ENCODE measurements around the gene HS6ST1.

HS6ST1 gene

DNA sequence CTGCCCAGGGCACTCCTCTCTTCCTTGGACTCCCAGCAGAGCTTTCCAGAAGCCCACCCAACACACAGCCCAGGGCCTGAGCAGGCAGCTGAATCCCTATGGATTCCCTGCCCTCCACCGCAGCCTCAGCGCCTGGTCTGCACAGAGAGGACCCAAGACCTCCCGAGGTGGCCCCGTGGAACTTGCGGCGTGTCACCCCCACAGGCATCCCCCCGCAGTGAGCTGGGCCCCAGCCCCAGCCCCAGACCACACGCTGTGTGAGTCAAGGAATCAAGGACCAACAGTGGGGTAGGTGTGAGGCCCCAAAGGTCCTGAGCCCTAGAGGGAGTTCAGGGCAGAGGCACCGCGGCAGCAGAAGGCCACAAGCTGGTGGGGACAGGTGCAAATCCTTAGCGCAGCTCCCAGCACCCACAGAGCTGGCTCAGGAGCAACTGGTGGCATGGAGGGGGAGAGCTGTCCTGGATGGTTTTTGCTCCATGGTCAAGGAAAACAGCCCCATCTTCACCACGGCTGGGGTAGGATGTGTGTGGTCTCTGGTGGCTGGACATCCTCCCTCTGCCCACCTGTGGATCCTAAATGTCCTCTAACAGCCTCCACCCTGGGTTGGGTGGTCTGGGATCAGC is 8.5 kb downstream of the HS6ST1 start:
- no peak for DNase-seq (ENCODE audit: low read depth)

DNA sequence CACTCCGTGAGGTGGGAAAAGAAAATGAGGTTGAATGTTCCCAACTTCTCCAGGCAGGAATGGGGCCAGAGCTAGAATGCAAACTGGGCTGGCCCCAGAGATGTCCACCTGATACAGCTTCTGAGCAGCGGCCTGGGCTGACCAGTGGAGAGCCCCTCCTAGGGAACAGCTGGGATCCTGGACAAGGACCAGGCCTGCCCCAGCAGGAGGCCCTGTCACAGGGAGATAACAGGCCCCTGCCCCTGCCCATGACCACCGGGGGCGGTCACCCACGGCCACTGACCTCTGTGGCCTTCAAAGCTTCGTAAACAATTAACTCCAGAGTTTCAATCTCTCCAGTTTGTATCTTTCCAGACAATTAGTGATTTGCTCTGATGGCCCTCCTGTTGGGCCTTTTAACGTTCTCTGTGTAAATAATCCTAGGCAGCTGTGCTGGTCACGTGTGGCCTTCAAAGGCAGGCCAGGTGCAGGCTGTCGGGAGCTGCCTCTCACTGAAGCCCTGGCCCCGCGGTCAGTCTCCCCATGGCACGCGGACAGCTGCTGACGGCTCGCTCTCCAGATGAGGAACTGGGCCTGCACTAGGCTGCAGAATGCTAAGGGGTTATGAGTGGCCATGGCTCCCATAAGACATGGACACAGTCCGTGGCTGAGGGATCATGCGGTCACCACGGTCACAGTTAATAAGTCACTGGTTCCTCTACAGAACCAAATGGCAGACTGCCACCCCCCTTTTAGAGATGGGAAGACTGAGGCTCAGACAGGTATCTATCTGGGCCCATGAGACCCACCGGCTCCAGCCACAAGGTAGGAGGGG is 9.2 kb downstream of the HS6ST1 start:
- no peak for DNase-seq (ENCODE audit: low read depth)

DNA sequence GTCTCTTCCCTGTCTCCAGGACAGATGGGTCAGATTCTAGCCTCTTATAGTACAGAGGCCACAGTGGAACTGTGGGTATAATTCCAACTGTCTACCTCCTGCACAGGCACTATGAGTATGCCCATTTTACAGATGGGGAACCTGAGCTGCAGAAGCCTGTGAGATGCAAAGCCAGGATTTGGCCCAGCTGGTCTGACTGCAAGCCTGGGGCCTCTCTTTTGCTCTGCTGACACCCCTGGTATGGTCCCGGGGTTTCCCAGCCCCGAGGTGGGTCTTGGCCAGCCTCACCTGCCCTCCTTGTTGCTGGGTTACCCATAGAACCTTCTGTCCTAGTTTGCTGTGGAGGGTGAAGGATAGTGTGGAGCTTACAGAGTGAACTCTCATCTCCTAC is 9.8 kb downstream of the HS6ST1 start:
- DNase-seq (ENCODE audit: low read depth): no peak

DNA sequence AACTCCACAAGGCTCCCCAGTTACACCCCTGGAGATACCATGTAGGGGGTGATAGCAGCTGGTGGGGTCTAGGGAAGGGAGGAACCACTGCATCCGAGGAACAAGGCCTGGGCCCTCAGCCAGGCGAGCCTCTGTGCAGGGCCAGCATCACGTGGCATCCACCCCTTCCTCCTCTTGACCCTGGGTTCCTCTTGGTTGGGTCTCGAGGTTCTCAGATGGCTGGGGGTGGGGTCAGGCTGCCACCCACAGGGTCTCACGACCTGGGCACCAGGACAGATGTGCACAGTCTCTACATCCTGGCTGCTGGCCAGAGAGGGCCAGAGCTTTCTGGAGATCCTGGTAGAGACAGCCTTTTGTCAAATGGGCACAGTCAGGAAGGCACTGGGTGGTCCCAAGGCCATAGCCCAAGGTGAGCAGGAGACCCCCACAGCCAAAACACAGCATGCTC is 10.4 kb downstream of the HS6ST1 start:
- no peak for DNase-seq (ENCODE audit: low read depth)

DNA sequence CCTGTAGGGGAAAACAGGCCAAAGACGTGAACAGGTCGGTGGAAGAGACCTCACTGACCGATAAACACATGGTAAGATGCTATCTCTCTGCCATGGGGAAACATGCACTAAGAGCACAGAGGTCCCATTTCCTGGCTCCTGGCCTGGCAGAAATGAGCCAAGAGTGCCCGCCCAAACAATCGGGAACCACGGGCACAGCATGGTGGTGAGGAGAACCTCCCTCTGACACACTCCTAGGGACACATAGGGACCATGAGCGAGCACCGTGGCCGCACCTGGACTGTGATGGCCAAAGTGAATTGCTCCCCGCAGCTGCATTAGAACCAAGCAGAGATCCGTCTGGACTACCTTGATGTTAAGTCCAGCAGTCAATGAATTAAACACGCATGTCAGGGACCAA is 11.1 kb downstream of the HS6ST1 start:
- no peak for DNase-seq (ENCODE audit: low read depth)

DNA sequence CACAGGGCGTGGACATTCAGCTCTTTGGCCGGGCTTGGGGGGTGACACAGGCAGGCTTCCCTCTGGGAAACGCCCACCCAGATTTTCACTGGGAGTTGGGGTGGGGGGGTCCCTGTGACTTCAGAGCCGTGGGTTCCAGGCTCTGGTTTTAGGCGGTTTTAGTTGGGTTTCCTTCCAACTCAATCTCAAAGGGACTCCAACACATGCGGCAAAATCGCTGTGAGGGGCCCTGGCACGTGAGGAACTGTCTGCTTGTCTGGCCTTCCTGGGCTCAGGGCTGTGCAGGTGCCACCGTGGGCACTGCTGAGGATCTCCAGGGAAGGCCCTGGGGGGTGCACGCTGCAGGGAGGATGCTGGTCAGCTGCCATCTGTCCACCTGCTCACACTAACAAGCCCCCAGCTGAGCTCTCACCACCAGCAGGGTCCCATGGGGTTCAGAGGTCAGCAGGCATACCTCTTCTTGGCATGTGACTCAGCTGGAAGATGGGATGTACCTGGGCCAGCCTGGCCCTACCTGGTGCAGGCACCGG is 11.7 kb downstream of the HS6ST1 start:
- DNase-seq (ENCODE audit: low read depth): no peak

DNA sequence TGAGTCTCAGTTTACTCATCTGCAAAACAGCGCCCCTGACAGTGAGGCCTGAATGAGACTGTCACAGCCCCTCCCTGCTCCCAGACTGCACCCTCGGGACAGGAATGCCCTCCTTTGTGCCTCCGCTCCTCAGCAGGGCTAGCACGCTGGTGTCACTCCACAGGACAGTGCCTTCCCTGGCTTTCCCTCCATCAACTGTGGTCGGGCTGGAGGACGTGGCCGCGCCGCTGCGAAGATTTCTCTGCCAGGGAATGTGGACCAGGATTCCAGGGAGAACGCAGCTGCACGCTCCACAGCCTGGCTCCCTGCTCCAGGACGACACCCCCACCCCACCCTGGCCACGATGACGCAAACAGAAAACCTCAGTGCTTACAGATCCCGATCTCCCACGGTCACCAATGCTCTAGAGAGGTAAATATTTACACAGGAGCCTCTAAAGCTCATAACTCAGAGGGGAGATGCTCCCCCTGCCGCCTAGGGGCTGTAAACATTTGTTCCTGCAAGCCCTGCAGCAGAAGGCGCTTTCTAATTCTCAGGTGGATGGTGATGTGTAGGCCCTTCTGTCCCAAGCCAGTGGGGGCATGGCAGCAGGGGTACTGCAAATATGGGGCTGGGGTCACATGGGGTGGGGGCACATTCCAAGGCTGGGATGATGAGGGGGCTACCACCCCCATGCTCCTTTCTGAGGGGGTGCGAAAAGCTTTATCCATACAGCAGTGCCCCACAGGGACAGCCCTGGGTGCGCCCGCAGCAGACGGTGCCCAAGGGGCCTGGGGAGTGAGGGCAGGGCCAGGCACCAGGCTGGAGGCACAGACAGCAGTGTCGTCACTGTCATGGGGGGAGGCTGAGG is 12.4 kb downstream of the HS6ST1 start:
- no peak for DNase-seq (ENCODE audit: low read depth)

DNA sequence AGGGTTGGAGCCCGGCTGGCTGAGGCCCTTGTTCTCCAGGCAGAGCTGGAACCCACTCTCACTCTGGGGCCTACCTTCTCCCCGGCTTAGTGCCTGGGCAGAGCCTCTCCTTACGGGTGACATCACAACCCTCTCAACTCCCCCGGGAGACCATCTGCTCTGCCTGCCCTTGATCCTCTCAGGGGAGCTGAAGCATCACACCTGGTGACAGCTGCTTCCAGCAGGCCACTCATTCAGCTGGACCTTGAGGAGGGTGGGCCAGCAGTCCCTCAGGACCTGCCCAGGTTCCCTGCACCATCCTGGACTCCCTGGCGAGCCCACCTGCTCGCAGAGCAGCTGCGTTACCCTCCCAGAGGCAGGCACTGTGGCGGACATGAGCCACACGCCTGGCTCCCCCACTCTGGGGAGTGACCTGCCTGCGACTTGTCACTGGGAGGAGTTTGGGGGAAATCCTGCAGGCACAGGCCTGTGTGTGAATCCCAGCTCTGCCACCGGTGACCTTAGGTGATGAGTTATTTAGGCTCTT is 13.1 kb downstream of the HS6ST1 start:
- DNase-seq (ENCODE audit: low read depth): no peak

DNA sequence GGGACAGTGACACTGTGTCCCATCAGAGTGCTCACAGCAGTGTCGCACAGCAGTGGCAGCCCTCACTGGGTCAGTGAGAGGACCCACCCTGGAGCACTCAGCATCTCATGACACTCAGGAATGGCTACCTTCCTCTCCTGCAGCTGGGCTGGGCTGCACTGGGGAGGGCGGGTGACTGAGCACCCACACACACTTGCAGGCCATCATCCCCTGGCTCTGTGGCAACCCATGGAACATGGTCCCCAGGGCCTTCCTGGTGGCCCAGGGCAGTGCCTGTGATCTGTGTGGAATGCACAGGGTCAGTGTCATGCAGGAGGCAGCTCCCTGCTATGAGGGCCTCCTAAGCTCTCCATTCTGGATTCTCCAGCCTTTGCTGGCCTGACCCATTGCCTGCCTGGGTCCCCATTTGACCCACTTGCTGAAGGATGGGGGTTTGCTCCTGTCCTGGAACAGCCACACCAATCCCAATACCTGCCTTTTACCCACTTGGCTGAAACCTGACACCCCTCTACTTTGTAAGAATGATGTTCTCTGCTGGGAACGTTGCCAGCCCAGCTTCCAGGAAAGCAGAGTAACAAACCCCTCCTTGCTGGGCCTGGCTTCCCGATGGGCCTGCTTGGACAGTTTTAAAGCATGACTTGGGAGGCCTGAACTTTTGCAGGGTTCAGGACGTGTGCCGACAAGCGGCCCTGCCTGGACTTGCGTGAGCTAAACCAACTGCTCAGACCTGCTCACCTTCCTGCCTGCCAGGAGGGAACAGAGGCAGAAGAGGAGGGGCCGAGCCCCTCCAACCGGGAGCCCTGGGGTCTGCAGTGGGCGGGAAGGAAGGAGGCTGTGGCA is 13.7 kb downstream of the HS6ST1 start:
- DNase-seq (ENCODE audit: low read depth): no peak

DNA sequence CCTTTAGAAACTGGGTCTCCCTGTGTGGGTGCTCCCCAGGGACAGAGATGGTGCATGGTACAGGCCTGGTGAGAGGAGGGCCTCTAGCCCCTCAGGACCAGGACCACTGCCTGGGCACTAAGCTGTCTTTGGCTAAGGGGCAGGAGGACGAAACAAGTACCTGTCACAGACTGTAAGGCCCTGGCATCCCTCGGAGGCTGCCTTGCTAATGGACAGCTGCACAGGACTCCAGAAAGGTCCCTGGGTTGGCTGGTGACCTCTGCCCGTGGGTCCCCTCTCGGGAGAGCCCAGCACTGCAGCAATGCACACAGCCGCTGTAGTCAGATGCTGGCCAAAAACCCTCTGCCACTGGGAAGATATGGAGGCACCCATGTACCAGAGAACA is 14.3 kb downstream of the HS6ST1 start:
- no peak for DNase-seq (ENCODE audit: low read depth)

DNA sequence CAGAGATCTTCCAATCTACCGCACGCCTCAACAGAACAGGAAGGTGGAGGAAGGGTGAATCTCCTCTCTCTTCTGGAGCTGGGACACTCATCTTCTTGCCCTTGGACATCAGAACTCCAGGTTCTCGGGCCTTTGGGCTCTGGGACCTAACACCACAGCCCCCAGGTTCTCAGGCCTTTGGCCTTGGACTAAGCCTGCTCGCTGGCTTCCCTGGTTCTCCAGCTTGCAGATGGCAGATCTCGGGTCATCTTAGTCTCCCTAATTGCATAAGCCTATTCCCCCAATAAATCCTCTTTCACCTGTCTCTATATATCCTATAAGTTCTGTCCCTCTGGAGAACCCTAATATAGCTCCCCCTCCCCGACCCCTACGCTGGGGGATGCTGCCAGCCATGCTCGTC is 14.8 kb downstream of the HS6ST1 start:
- no peak for DNase-seq (ENCODE audit: low read depth)

DNA sequence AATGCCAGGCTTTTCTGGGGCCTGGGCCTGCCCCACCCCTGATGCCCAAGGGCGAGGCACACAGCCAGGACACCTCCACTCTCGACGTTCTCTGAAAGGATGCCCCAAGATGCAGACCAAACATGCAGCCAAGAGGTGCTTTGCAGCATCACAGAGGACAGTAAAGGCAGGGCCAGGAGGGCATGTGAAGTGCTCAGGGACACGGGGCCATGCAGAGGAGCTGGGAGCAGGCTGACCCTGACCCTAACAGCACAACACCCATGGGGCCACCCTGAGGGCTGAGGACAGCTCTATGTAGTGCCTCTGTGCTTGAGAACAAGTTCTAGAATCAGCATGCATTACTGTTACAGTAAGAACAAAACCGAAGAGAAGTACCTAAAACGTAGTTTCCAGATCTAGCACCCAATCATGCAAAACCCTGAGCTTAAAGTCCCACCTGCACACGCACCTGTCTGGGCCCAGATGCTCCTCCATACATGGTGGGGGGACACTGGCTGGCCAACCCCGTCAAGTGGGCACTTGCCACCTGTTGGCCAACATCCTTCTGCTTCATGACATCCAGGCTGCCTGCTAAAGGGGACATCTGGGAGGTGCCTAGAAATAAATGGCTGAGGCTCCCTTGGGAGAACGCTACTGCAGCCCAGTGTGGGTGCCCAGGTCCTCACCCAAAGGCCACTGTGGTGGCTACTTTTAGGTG is 15.4 kb downstream of the HS6ST1 start:
- DNase-seq (ENCODE audit: low read depth): no peak

DNA sequence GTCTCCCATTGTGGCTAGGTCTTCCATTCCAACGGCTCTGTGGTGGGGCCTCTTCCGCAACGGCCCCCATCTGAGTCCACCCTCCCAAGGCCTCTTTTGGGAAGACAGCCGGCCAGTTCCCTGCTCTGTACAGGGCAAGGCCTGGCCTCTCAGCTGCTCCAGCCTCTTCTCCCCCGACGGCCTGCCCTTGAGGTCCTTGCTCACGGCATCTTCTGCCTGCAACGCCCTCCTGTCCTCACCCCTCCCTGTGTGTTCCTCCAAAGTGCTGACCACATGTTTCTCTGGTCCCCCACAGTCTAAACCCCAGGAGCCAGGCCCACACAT is 16.0 kb downstream of the HS6ST1 start:
- no peak for DNase-seq (ENCODE audit: low read depth)

DNA sequence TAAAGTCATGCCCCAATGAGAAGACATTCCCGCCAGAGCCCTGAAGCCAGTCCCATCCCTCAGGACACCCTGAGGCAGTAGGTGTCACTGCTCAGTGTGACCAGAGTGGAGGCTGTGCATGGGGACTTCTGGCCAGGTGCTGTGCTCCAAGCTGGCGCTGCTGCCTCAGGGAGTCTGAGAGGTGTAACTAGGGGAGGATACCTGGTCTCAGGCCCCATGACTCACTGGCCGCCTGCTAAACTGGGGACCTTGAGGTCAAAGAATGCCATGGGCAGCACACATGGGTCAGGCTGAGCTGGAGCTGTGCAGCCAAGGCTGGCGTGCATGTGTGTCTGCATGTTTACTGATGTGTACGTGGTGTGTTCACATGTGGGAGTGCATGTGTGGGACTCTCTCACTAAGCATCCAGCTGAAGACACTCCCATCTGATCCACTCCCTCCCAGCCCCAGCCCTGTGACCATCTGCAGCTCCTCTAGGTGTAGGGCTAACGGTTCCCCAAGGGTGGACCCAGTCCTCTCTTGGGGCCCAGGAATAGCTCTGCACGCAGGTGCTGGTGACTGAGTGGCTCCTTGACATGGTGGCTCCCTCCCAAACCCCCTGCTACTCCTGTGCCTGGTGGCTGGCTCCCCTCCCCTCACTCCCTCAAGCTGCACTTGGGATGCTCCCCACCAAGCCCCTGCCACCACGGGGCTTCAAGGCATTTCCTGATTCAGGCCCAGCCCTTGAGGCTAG is 16.5 kb downstream of the HS6ST1 start:
- no peak for DNase-seq (ENCODE audit: low read depth)

DNA sequence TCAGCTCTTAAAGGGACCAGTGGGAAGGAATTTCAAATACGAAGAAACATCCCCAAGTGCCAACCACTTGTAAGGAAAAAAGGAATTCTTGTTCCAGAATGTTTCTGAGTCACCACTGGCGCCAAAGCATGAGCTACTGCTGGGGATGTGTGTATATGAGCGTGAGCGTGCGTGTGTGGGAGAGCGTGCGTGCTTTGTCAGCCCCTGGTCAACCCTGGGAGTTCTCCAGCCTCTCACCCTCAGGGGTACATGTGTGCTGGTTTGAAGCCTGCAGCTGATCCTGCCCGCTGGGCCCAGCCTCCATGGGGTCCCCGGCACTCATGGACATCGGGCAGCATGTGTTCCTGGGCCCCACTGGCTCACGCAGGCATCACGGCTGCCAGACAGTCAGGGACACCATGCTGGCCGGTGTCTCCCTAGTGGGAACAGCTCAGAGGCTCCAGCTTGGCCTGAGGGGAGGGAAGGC is 17.1 kb downstream of the HS6ST1 start:
- DNase-seq (ENCODE audit: low read depth): no peak

DNA sequence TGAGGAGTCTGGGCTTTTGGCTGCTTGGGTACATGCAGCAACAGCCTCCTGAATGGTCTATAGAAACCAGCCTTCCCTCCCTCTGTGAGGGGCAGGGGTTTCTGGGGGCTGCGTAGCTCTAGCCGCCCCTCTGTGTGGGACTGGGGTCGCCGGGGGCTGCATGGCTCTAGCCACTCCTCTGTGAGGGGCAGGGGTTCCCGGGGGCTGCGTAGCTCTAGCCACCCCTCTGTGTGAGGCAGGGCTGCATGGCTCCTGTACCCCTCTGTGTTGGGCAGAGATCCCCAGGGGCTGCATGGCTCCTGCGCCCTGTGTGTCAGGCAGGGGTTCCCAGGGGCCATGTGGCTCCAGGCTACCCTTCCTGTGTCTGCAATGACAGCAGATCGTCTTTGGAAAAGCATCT is 17.6 kb downstream of the HS6ST1 start:
- no peak for DNase-seq (ENCODE audit: low read depth)

DNA sequence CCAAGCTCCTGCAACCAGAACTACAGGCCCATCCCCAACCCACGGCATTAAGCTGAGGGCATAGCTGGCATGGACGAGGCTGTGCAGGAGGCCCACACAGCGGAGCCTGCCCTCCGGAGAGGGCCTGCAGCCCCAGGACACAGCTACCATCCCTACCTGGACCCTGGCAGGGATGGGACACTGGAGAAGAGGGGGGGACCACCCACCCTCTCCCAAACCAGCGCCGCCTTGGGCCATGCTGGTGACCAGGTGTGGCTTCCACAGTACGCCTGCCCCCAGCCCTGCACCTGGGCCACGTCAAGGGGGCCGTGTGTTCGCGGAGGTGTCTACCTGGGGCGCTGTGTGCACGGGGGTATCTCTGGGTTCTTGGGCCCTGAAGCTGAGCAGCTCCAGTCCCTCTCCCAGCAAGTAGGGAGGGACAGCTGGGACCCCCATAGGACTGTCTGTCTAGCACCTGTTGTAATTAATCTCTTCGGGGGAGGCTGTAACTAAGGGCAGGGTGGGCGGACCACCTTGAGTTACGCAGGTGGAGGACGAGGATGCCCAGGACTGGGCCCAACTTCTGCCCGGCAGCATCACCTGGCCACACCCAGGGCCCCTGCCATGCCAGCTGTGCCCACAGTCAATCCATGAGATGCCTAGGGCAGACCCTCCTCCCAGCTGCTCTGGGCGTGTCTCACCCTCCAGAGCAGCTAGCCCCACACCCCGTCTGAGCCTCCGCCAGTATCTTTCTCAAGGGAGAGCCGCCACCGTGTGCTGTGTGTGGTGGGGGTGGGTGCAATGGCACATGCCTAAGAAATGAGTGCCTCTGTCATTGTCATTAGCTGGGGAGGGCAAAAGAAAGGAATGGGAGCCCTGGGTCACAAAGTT is 18.3 kb downstream of the HS6ST1 start:
- no peak for DNase-seq (ENCODE audit: low read depth)

DNA sequence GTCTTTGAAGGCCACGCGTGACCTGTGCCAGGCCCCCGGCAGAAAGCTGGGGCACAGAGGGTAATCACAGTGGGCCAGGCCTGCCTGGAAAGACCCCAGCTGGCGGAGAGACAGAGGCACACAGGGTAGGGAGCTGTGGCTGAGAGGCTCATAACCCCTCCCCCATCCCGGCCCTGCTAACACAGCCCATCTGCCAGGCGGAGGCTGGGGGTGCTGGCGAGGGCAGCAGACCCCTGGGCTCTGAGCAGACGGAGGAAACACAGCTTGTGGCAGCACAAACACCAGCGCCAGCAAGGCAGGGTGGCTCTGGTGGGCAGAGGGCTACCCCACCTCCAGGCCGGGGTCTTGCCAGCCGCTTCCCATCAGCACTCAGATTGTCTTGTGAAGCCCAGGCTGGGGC is 19.0 kb downstream of the HS6ST1 start:
- no peak for DNase-seq (ENCODE audit: low read depth)

DNA sequence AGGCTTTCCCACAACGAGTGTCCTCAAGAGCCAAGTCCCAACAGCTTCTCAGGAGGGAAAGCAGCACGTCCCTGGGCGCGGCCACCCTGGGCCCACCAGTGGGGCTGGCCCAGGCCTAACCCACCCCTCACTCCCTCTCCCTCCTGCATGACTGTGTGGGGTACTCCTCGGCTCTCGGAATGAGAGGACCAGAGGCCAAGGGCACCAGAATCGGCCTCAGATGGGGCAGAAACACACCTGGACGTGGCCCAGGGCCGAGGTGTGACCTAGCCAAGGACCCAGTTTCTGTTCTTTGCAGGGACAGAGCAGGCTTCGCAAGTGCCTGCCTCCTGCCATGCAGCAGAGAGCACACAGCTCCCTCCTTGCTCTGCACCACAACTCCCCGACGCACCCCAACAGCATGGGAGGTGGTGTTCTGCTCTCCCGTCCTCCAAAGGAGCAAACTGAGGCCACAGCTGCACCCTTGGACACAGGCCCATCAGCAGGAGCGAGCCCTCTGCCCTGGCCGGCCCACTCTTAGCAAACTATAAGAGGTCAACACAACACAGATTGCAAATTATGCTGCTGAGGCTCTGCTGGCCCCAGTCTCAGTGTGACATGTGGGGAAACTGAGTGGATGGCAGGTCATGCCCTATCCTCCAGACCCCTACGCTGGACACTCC is 19.7 kb downstream of the HS6ST1 start:
- no peak for DNase-seq (ENCODE audit: low read depth)
